ENCODE measurements around the gene AMH.
A peak's percentile ranks its signal among the peaks of the same experiment; 100 is the strongest.
"Not testable (repeated sequence)": the region's sequence is repeated elsewhere in the genome, so short reads cannot be mapped to it uniquely, and the experiment has no call there.

Gene AMH

GRCh38 chr19:2271234-2272103 lies 22.3 kb downstream of the AMH start:
- Mint-ChIP-seq H3K27ac (peak overlapping the region; percentile 92), H3K9me3 (no peaks in the 10 kb centered on the region), H3K4me3 (peak overlapping the region; percentile 95), H3K36me3 (peaks cover 44 to 51% of the 10 kb centered on the region in 2 donors), H3K4me1 (peaks cover 34 to 60% of the 10 kb centered on the region in 2 donors), H3K27me3 (no peaks in the 10 kb centered on the region)
- ATAC-seq (replicated peaks) (no peak), DNase-seq (no peak)

DNA sequence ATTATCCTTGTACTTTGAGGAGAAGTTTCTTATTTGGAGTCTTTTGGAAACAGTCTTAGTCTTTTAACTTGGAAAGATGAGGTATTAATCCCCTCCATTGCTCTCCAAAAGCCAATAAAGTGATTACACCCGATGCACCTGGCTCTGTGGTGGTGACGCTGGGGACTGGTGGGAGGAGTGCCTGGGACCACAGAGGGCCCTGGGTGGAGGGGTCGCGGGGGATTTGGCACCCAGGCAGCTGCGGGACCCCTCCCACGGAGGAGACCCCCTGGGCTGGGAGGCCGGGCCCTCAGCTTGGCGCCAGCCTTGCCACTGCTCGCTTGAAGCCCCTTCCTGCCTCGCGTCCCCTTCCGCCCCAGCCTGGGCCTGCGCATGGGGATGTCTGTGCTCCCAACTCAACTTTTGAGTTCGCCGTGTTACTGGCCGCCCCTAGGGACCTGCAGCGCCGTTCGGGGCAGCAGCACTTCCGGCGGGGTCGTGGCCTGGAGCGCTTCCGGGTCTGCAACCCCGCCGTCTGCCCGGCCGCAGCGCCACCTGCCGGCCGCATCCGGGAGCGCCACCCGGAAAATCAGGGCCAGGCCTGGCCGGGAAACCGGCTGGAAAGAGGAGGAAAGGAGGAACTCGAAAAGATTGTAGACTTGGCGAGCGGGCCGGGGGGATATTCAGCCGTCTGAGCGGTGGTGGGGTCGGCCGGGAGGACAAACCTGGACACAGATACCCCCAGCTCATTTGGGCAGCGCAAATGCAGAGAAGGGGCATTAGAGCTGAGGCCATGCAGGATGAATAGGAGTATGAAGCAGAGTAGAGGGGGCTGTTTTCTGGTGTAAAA lies 24.4 kb downstream of the AMH start:
- peak; percentile 49 to 58 for ATAC-seq (replicated peaks)
- peak; percentile 75 for DNase-seq
- Mint-ChIP-seq H3K36me3 (peaks cover 48 to 60% of the 10 kb centered on the region in 2 donors), H3K27ac (peak overlapping the region; percentile 96), H3K4me1 (peaks cover 30 to 53% of the 10 kb centered on the region in 2 donors), H3K4me3 (peak overlapping the region; percentile 82 to 85), H3K9me3 (no peaks in the 10 kb centered on the region), H3K27me3 (no peaks in the 10 kb centered on the region)

- Mint-ChIP-seq H3K4me1 (peaks cover 32 to 53% of the 10 kb centered on the region in 2 donors), H3K36me3 (peaks cover 47 to 60% of the 10 kb centered on the region in 2 donors), H3K27me3 (no peaks in the 10 kb centered on the region), H3K27ac (peak overlapping the region; percentile 96), H3K4me3 (peak overlapping the region; percentile 82 to 85), H3K9me3 (no peaks in the 10 kb centered on the region)
- no peak for ATAC-seq (replicated peaks)
- DNase-seq, result no peak
Observed at GRCh38 chr19:2274185-2274711, 25.1 kb downstream of the AMH start.

- Mint-ChIP-seq H3K27ac (peak overlapping the region; percentile 84), H3K9me3 (no peaks in the 10 kb centered on the region), H3K36me3 (peaks cover 41 to 52% of the 10 kb centered on the region in 2 donors), H3K4me1 (peaks cover 32 to 53% of the 10 kb centered on the region in 2 donors), H3K27me3 (no peaks in the 10 kb centered on the region), H3K4me3 (peak overlapping the region; percentile 6 to 35)
- ATAC-seq (replicated peaks) (no peak), DNase-seq (no peak)
Observed at GRCh38 chr19:2274931-2275535, 25.9 kb downstream of the AMH start.

DNA sequence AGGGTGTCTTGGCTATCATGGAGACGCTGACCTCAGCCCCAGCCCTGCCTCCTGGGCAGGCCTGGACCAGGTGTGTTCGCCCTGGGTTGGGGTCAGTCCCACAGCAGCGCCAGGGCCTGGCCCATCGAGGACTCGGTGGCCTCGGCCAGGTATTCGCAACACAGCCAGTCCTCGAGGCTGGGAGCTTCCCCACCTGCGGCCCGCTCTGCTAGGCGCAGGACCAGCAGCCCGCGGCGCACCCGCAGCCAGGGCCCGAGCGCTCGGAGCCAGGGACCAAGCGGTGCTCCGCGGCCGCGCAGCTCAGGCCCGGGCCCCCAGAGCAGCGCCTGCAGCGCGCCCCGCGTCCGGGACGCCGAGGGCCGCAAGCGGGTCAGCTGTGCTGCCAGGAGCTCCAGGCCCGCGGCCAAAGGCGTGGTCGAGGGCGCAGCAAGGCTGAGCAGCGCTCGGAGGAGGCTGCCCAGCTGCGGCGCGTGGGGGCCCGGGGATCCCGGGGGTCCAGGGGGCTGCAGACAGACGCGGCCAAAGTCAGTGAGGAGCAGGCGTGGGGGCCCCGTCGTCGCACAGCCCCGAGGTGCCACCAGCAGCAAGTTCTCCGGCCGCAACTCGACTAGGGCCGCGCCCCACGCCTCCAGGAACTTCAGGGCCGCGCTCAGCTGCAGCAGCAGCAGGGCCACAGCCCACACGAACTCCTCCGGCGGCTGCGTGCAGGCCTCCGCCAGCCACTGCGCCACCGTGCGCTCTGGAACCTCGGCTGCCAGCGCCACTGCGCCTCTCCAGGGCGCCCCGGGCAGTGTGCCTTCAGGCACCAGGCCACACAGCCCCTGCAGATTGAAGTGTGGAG lies 26.7 kb downstream of the AMH start:
- no peak overlapping the region for H3K4me3 Mint-ChIP-seq
- no peak overlapping the region for H3K27ac Mint-ChIP-seq
- peaks cover 32 to 53% of the 10 kb centered on the region in 2 donors for H3K4me1 Mint-ChIP-seq
- no peak for DNase-seq
- no peaks in the 10 kb centered on the region for H3K27me3 Mint-ChIP-seq
- ATAC-seq (replicated peaks), result no peak
- peaks cover 37 to 47% of the 10 kb centered on the region in 2 donors for H3K36me3 Mint-ChIP-seq
- H3K9me3 Mint-ChIP-seq, result no peaks in the 10 kb centered on the region

DNA sequence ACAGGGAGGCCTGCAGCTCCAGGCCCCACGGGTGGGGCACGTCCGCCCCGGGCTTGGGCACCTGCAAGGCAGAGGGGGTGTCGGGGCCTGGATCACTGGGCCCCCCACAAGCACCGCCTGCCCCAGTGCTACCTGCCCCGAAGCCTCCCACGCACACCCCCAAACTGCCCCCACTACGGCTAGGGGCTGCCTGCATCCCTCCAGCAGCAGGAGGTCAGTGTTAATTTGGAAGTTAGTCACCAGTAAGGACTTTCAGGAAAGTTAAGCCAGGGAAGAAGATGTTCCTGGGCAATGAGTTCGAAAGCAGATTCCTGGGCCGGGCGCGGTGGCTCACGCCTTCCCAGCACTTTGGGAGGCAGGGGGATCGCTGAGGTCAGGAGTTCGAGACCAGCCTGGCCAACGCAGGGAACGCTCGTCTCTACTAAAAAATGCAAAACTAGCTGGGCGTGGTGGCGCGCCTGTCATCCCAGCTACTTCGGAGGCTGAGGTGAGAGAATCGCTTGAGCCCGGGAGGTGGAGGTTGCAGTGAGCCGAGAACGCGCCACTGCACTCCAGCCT lies 27.4 kb downstream of the AMH start:
- DNase-seq, result no peak
- peaks cover 31 to 42% of the 10 kb centered on the region in 2 donors for H3K36me3 Mint-ChIP-seq
- no peak overlapping the region for H3K4me3 Mint-ChIP-seq
- no peak for ATAC-seq (replicated peaks)
- H3K9me3 Mint-ChIP-seq, result no peaks in the 10 kb centered on the region
- H3K27me3 Mint-ChIP-seq, result no peaks in the 10 kb centered on the region
- H3K27ac Mint-ChIP-seq, result peak overlapping the region; percentile 20
- H3K4me1 Mint-ChIP-seq, result peaks cover 31 to 46% of the 10 kb centered on the region in 2 donors

- Mint-ChIP-seq H3K9me3 (no peaks in the 10 kb centered on the region), H3K27me3 (no peaks in the 10 kb centered on the region), H3K36me3 (peaks cover 27 to 38% of the 10 kb centered on the region in 2 donors), H3K27ac (peak overlapping the region; percentile 81), H3K4me1 (peaks cover 32 to 46% of the 10 kb centered on the region in 2 donors), H3K4me3 (no peak overlapping the region)
- ATAC-seq (replicated peaks) (no peak), DNase-seq (no peak)
Observed at GRCh38 chr19:2277138-2277537, 28.0 kb downstream of the AMH start.

- peaks cover 29 to 42% of the 10 kb centered on the region in 2 donors for H3K4me1 Mint-ChIP-seq
- DNase-seq (no peak), ATAC-seq (replicated peaks) (no peak)
- no peak overlapping the region for H3K27ac Mint-ChIP-seq
- H3K9me3 Mint-ChIP-seq, result no peaks in the 10 kb centered on the region
- peaks cover 17 to 24% of the 10 kb centered on the region in 2 donors for H3K36me3 Mint-ChIP-seq
- no peak overlapping the region for H3K4me3 Mint-ChIP-seq
- H3K27me3 Mint-ChIP-seq, result no peaks in the 10 kb centered on the region
Observed at GRCh38 chr19:2278459-2279158, 29.5 kb downstream of the AMH start.

GRCh38 chr19:2280633-2281264 lies 31.6 kb downstream of the AMH start:
- DNase-seq, result no peak
- H3K27me3 Mint-ChIP-seq, result no peaks in the 10 kb centered on the region
- ATAC-seq (replicated peaks), result no peak
- H3K27ac Mint-ChIP-seq, result peak overlapping the region; percentile 47
- no peaks in the 10 kb centered on the region for H3K9me3 Mint-ChIP-seq
- peaks cover 18 to 30% of the 10 kb centered on the region in 2 donors for H3K4me1 Mint-ChIP-seq
- peaks cover 3 to 10% of the 10 kb centered on the region in 2 donors for H3K36me3 Mint-ChIP-seq
- no peak overlapping the region for H3K4me3 Mint-ChIP-seq

DNA sequence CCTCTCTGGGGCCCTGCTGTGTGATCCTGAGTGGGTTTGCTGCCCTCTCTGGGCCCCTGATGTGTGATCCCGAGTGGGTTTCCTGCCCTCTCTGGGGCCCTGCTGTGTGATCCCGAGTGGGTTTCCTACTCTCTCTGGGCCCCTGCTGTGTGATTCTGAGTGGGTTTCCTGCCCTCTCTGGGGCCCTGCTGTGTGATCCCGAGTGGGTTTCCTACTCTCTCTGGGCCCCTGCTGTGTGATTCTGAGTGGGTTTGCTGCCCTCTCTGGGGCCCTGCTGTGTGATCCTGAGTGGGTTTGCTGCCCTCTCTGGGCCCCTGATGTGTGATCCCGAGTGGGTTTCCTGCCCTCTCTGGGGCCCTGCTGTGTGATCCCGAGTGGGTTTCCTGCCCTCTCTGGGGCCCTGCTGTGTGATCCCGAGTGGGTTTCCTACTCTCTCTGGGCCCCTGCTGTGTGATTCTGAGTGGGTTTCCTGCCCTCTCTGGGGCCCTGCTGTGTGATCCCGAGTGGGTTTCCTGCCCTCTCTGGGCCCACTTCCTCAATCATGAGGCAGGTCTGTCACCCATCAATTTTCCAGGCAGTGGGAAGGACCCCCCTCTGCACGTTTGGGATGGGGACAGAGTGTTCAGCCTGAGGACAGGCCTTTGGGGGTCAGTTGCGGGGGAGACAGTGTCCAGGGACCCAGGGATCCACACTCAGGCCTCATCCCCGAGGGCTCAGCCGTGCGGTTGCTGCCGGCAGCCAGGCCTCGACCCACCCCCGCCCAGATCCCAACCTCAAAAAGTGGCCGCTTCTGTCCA lies 32.3 kb downstream of the AMH start:
- H3K27ac Mint-ChIP-seq, result peak overlapping the region; percentile 76
- H3K4me3 Mint-ChIP-seq, result peak overlapping the region; percentile 80 to 82
- not testable (repeated sequence) for DNase-seq, H3K27me3 Mint-ChIP-seq, H3K9me3 Mint-ChIP-seq, H3K36me3 Mint-ChIP-seq
- peaks cover 19 to 34% of the 10 kb centered on the region in 2 donors for H3K4me1 Mint-ChIP-seq
- ATAC-seq (replicated peaks), result peak; percentile 14 to 24

DNA sequence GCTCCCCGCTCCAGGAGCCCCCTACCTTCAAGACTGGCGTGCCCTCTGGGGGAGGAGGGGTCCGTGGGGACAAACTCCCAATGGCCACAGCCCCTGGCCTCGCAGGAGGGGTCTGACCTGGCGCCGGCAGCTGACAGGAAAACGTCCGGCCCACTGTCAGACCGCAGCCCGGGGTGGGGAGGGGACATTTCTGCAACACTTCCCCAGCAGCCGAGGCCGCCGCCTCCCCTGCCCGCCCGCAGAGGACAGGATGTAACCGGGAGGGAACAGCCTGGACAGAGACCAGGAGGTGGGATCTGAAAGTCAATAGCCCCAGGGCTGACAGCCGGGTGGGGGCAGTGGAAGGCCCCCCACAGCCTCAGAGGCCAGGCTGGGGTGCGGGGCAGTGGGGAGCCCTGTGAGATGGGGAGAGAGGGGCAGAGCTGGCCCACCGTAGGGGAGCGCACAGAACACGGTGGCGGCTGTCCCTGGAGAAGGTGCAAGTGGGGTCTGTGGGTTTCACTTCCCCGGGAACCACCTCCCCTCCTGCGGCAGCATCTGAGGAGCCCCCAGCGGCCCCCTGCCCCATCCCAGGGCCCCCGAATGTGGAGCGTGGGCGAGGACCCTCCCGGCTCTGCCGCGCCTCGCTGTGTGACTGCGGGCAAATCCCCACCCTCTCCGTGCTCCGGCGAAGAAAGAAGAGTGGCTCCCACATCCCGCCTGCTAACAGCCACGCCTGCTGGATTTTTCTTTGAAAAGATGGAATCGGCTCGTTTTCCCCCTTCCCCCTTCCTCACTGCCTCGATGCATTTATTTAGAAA lies 33.1 kb downstream of the AMH start, which contains the start of gene PEAK3:
TSS of gene PEAK3 (minus strand) at position 114 of the 800 bp plus-strand sequence. CDS start 1,244 bp downstream, outside the sequence.
- peak within 1 kb of the TSS; percentile 76 for H3K27ac Mint-ChIP-seq
- peaks cover 19 to 36% of the 10 kb centered on the region in 2 donors for H3K4me1 Mint-ChIP-seq
- peak within 1 kb of the TSS; percentile 80 to 82 for H3K4me3 Mint-ChIP-seq
- no peaks in the 10 kb centered on the region for H3K27me3 Mint-ChIP-seq
- no peaks in the 10 kb centered on the region for H3K9me3 Mint-ChIP-seq
- DNase-seq (no peak), ATAC-seq (replicated peaks) (peak; percentile 71)
- H3K36me3 Mint-ChIP-seq, result peaks cover 0 to 3% of the 10 kb centered on the region in 2 donors

All from stimulated activated naive B cell treated with anti-CD40 and anti-IgM and Interleukin-4, amounts not matched to agents 10 μg/mL and 1 μg/mL and 100 μg/mL, for 72 hours (primary cell).